HG03095 (cell line): Measurements from ENCODE around the gene SLAIN1.
A peak's percentile ranks its signal among the peaks of the same experiment; 100 is the strongest.

Experiments
- ATAC-seq: cut with Tn5 transposase; IDR thresholded peaks from one replicate; pipeline ENCODE4 v1.9.1; 2021; ENCODE audit warnings: moderate library complexity; ENCODE audit not compliant: unreplicated experiment

The SLAIN1 gene

DNA sequence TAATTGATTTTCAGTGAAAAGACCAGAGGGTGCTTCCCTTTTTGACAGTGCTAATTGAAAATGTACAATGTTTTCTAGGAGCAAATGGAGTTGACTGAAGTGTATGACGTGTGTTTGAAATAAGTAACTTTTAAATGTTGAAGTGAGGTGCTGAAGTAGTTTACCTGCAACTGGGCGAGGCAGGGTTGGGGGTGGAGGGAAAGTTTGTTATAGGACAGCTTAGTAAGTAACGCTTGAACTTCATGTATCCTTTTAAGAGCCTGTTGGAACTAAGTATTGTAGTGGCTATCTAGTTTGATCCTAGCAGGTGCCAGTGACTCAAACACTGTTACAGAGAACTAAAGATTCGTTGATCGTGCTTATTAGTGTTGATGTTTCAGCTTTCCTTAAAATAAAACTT lies 5.9 kb downstream of the SLAIN1 start:
- no peak for ATAC-seq

DNA sequence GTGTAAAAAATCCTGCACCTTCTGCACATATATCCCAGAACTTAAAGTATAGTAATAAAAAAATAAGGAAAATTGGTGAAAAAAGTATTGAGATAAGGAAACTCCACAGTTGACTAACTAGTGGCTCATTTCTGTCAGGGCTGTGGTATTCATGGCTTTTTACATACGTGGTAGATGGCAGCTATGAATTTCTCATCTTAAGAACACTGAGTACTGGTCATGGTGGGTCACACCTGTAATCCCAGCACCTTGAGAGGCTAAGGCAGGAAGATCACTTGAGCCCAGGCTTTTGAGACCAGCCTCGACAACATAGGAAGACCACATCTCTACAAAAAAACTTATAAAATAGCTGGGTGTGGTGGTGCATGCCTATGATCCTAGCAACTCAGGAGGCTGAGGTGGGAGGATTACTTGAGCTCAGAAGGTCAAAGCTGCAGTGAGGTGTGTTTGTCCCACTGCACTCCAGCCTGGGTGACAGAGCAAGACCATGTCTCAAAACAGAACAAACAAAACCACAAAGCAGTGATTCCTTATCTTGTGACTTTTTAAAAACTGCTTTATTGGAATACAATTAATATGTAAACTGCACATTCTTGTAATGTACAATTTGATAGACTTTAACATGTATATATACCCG lies 16.8 kb downstream of the SLAIN1 start:
- ATAC-seq: no peak

DNA sequence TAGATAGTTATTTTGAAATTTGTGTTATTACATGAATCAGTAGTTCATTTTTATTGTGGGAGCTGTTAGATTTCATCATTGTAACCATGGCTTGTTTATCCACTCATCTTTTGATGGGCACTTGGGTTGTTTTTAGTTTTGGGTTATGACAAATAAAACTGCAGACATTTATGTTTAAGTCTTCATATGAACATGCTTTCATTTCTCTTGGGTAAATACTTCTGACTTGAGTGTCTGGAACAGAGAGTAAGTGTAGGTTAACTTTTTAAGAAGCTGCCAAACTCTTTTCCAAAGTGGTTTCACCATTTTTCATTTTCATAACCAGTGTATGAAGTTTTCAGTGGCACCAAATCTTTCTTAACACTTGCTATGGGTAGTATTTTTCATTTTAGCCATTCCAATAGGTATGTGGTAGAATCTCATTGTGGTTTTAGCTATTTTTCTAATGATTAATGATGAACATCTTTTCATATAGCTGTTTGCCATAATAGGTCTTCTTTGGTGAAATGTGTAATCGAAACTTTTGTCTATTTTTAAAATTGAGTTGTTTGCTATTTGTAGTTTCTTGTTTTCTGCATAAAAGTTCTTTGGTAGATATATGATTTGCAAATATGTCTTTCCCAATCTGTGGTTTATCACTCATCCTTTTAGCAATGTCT lies 17.9 kb downstream of the SLAIN1 start:
- no peak for ATAC-seq

DNA sequence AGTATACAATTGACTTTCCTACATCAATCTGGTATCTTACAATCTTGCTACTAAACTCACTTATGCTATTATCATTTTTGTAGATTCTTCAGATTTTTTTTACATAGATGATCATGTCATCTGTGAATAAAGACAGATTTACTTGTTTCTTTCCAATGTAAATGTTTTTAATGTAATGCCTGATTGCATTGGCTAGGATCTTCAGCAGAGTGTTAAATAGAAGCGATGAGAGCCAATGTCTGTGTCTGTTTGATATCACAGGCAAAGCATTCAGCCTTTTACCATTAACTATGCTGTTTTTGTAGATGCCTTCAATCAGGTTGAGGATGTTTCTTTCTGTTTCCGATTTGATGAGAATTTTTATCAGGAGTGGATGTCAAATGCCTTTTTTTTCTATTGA lies 19.2 kb downstream of the SLAIN1 start:
- ATAC-seq: no peak

GRCh38 chr13:77717508-77717907 lies 20.0 kb downstream of the SLAIN1 start:
- ATAC-seq: no peak

DNA sequence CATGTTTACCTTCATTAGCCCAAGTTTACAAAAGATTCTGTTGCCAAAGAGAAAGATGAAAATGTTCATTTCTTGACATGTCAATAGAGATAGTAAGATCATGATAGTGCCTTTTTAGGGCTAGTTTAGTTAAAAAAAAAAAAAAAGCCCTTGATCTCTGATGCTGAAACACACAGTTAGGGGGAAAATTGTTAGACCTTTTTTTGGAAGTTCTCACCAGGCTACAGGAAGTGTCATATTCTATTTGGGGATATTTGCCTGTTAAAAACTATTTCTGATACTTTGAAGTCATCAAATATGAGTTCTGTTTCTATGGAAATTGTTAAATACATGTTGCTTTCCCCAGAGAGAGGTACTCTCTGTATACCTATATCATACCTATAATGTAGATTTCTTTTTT lies 21.6 kb downstream of the SLAIN1 start:
- ATAC-seq: no peak

- ATAC-seq: no peak
These were observed 23.5 kb downstream of the SLAIN1 start for GRCh38 chr13:77720988-77721387.

GRCh38 chr13:77724092-77724491 lies 26.6 kb downstream of the SLAIN1 start:
- peak; percentile 44 for ATAC-seq

DNA sequence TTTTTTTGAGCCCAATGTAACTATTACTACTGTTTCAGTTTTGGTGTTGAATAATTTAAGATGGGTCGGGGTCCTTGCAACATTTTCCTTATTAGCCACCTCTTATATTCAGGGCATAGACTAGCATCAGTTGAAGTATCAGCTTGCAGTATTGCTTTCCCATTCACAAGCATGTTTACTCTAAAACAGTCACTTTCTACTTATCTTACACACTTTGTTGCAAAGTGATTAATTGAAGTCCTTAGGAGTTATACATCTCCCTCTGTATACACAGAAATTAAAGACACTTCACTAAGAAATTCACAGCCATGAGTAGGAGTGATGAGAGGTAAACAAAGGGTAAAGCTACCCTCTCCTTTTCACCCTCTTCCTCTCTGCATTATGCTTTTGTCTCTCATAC lies 27.6 kb downstream of the SLAIN1 start:
- no peak for ATAC-seq

- ATAC-seq: no peak
These were observed 31.0 kb downstream of the SLAIN1 start for GRCh38 chr13:77728265-77729125.

- peak; percentile 98 for ATAC-seq
These were observed 32.2 kb downstream of the SLAIN1 start for GRCh38 chr13:77729502-77730221.

- no peak for ATAC-seq
These were observed 33.1 kb downstream of the SLAIN1 start for GRCh38 chr13:77730572-77730971.

GRCh38 chr13:77732287-77732686 lies 34.8 kb downstream of the SLAIN1 start:
- no peak for ATAC-seq

- ATAC-seq: no peak
These were observed 36.2 kb downstream of the SLAIN1 start for GRCh38 chr13:77733674-77734073.

DNA sequence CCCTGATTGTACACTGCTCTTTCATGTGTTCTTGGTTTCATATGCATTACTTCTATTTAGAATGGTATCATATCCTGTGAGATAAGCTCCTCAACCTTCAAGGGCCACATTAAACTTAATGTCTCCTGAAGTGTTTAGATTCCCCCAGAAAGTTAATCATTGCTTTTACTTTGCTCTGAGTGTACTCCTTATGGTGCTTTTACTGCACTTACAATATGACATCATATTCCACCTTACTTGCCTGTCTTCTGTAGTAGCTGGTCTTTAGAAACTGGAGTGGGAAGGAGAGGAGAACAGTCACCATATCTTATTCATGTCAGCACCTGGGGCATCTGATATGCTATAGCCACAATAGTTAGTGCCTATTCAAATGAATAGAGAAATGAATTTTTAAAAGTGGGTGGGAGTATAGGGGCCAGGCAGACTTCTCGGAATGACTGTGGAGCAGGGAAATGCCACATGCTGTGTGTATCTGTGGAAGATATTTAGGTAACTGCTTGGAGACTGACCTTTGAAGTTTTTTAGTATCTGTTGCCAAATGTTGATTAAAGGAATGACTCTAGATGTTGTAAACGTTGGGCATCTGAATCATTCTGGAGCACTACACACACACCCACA lies 40.2 kb downstream of the SLAIN1 start:
- ATAC-seq: peak; percentile 58

DNA sequence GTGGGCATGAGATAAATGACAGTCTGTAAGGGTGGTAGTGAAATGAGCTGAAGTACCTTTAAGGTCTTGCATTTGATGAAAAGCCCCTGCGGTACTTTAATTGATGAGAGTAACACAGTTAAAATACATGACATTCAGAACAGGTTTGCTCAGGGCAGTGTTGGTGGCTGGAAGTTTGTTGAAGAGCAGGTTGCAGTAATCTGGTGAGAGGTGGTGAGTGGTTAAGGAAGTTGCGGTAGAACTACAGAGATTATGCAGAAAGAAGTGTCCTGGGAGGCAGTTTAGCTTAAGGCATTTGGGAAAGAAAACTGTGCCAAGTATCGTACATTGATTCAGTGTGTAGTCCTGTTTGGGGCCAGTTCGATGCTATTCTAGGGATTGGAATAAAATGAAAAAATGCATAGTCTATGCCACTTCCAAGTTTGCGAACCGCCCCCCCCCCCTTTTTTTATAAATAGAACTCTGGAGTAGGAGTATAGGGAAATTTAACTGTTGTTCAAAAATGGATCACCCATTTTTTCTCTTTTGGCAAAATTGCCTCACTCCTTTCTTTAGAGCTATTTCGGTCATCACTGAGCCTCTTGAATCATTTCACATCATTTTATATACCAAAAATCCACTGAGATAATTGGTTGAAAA lies 42.7 kb downstream of the SLAIN1 start:
- no peak for ATAC-seq

- no peak for ATAC-seq
These were observed 43.6 kb downstream of the SLAIN1 start for GRCh38 chr13:77740931-77741596.

GRCh38 chr13:77741597-77741972 lies 44.1 kb downstream of the SLAIN1 start:
- no peak for ATAC-seq

GRCh38 chr13:77742801-77743200 lies 45.3 kb downstream of the SLAIN1 start:
- ATAC-seq: no peak

DNA sequence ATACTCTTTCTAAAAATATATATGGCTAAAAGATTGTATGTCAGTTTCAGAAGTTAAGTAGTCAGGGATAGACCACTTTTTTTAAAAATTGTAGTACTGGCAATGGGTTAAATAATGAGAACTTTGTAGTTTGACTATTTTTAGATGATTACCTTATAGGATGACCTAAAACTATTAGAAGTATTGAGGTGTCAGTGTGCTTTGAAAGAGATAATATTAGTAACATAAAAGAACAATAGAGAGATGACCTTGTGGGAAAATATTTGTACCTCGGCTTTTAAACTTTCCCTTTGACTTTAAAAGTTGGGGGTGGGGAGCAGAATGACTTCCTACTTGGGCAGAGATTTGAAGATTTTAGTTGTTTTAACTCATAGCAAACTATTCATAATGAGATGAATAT lies 48.3 kb downstream of the SLAIN1 start:
- peak; percentile 49 for ATAC-seq
